Neural progenitor cell (in vitro differentiated cells): ENCODE data around the gene PF4V1. TPM values are rescaled to one million over a fixed set of nuclear protein-coding genes. Genes with fewer than 3 reads are reported as not detected.

Experiments used
- DNase-seq: peaks from one replicate; pipeline ENCODE4 v3.0.0-alpha.2; 2016; ENCODE audit warnings: low spot score
- H2AFZ ChIP-seq: fragments of 200-600 bp; sonication (generic); replicated peaks from 2 replicates; pipeline ENCODE4 v1.6.1; 2016; ENCODE audit warnings: antibody characterized with exemption
- H3F3A ChIP-seq: fragments of 200-600 bp; sonication (generic); 2 replicates; pipeline ENCODE4 v1.6.1; 2016; ENCODE audit warnings: antibody characterized with exemption, low read depth
- H3K27ac ChIP-seq: fragments of 200-600 bp; sonication (generic); 2 replicates; pipeline ENCODE4 v1.5.1; 2016; ENCODE audit warnings: mild to moderate bottlenecking
- H3K27me3 ChIP-seq: fragments of 200-600 bp; sonication (generic); 2 replicates; pipeline ENCODE4 v1.6.1; 2016; ENCODE audit warnings: mild to moderate bottlenecking, moderate library complexity
- H3K36me3 ChIP-seq: fragments of 200-600 bp; sonication (generic); 2 replicates; pipeline ENCODE4 v1.5.1; 2016
- H3K4me1 ChIP-seq: fragments of 200-600 bp; sonication (generic); 2 replicates; pipeline ENCODE4 v1.6.1; 2016; ENCODE audit warnings: mixed run types
- H3K4me2 ChIP-seq: fragments of 200-600 bp; sonication (generic); 2 replicates; pipeline ENCODE4 v1.6.1; 2016
- H3K4me3 ChIP-seq: fragments of 200-600 bp; sonication (generic); 2 replicates; pipeline ENCODE4 v1.5.1; 2016
- H3K79me2 ChIP-seq: fragments of 200-600 bp; sonication (generic); 2 replicates; pipeline ENCODE4 v1.6.1; 2016; ENCODE audit warnings: low read depth
- H3K9ac ChIP-seq: fragments of 200-600 bp; sonication (generic); 2 replicates; pipeline ENCODE4 v1.6.1; 2016
- H3K9me3 ChIP-seq: fragments of 200-600 bp; sonication (generic); 2 replicates; pipeline ENCODE4 v1.5.1; 2016; ENCODE audit warnings: low read depth
- H4K20me1 ChIP-seq: fragments of 200-600 bp; sonication (generic); 2 replicates; pipeline ENCODE4 v1.6.1; 2016; ENCODE audit warnings: low read depth
- H3K27ac Mint-ChIP-seq: 3 replicates; pipeline ENCODE4 v1.8.0; 2021; ENCODE audit warnings: mixed read lengths
- H3K27me3 Mint-ChIP-seq: 2 replicates; pipeline ENCODE4 v1.8.0; 2022; ENCODE audit warnings: low read depth, mild to moderate bottlenecking, inconsistent platforms, moderate library complexity, mixed read lengths; ENCODE audit not compliant: insufficient read depth
- H3K36me3 Mint-ChIP-seq: 3 replicates; pipeline ENCODE4 v1.8.0; 2021; ENCODE audit warnings: mixed read lengths
- H3K4me1 Mint-ChIP-seq: 3 replicates; pipeline ENCODE4 v1.8.0; 2021; ENCODE audit warnings: mixed read lengths
- H3K4me3 Mint-ChIP-seq: 3 replicates; pipeline ENCODE4 v1.8.0; 2021; ENCODE audit warnings: mild to moderate bottlenecking, moderate library complexity, mixed read lengths
- H3K9me3 Mint-ChIP-seq: 3 replicates; pipeline ENCODE4 v1.8.0; 2020; ENCODE audit warnings: mixed read lengths
- CTCF ChIP-seq: fragments of 200-600 bp; sonication (generic); IDR thresholded peaks from 2 replicates; pipeline ENCODE4 v1.5.1; 2017; ENCODE audit warnings: antibody characterized with exemption, mild to moderate bottlenecking
- EZH2 ChIP-seq: fragments of 200-600 bp; sonication (generic); IDR thresholded peaks from 2 replicates; pipeline ENCODE4 v1.6.1; 2017; ENCODE audit warnings: antibody characterized with exemption, mild to moderate bottlenecking, moderate library complexity
- EZH2phosphoT487 ChIP-seq: fragments of 200-600 bp; sonication (generic); IDR thresholded peaks from 2 replicates; pipeline ENCODE4 v1.6.1; 2017; ENCODE audit warnings: antibody characterized with exemption
- total RNA-seq: library from RNA; depleted of rRNA; stranded (reverse); fragments of >200 nt; gene quantifications from 2 replicates; pipeline ENCODE4 v1.2.3, GENCODE V29; 2015; ENCODE audit warnings: low replicate concordance

The PF4V1 gene
- total RNA-seq, 1 donor from 2014 or later, result not detected

DNA sequence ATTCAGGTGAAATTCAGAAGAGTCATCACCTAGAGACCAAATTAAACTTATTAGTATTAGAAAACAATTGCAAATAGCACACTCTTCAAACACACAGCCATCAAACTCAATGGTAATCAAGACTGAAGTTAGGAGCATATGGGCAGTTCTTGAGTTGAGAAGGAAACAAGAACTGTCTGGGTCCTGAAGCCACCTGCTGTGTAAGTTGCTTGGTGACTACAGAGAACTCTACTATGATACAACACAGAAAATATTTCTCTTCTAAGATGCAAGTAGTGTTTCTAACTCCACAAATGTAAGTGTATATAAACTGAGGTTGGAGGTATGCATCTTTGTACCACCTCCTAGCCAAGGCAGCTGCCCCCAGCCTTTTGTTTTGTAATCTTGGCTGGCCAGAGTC is 325 bp upstream of the PF4V1 start:
- Histone ChIP-seq H3F3A (no peaks in the 10 kb centered on the region), H3K4me2 (peak overlapping the region; percentile 30), H3K79me2 (no peaks in the 10 kb centered on the region), H3K9ac (no peak overlapping the region), H3K4me3 (peak overlapping the region; percentile 3), H3K9me3 (no peaks in the 10 kb centered on the region), H3K4me1 (no peaks in the 10 kb centered on the region), H3K36me3 (no peaks in the 10 kb centered on the region), H3K27me3 (peaks cover 26% of the 10 kb centered on the region), H2AFZ (no peak overlapping the region), H4K20me1 (no peaks in the 10 kb centered on the region), H3K27ac (no peak overlapping the region)
- Mint-ChIP-seq H3K36me3 (no peaks in the 10 kb centered on the region), H3K9me3 (no peaks in the 10 kb centered on the region), H3K4me3 (no peak overlapping the region), H3K4me1 (no peaks in the 10 kb centered on the region), H3K27ac (no peak overlapping the region), H3K27me3 (peaks cover 2% of the 10 kb centered on the region)
- no peak for DNase-seq
- no peak for TF ChIP-seq EZH2
- no peak for TF ChIP-seq CTCF
- TF ChIP-seq EZH2phosphoT487, result no peak

DNA sequence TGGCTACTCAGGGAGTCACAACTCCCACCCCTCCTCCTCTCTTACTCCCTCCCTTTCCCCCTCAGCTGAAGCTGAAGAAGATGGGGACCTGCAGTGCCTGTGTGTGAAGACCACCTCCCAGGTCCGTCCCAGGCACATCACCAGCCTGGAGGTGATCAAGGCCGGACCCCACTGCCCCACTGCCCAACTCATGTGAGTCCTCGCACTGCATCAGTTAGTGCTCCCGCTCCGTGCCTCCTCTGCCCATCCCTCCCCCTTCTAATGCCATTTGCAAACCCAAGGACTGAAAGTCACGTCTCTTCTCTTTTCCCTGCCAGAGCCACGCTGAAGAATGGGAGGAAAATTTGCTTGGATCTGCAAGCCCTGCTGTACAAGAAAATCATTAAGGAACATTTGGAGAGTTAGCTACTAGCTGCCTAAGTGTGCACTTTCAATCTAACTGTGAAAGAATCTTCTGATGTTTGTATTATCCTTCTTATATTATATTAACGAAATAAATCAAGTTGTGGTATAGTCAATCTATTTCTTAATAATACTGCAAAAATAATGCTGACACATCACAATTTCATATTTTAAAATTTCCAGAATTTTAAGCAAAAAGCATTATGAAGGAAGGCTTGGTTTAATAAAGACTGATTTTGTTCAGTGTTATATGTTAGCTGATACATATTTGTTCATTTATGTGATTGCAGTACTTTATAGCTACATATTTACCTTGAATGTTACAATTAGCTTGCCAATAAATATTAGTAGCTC is 800 bp downstream of the PF4V1 start:
- Histone ChIP-seq H3F3A (no peaks in the 10 kb centered on the region), H3K36me3 (no peaks in the 10 kb centered on the region), H2AFZ (no peak overlapping the region), H3K9me3 (no peaks in the 10 kb centered on the region), H3K79me2 (no peaks in the 10 kb centered on the region), H3K4me1 (no peaks in the 10 kb centered on the region), H3K27ac (no peak overlapping the region), H3K4me2 (peak overlapping the region; percentile 30), H3K9ac (no peak overlapping the region), H3K4me3 (peak overlapping the region; percentile 3), H4K20me1 (no peaks in the 10 kb centered on the region), H3K27me3 (peaks cover 26% of the 10 kb centered on the region)
- no peaks in the 10 kb centered on the region for H3K27me3 Mint-ChIP-seq
- no peaks in the 10 kb centered on the region for H3K4me1 Mint-ChIP-seq
- H3K9me3 Mint-ChIP-seq, result no peaks in the 10 kb centered on the region
- H3K27ac Mint-ChIP-seq, result peak overlapping the region; percentile 53
- TF ChIP-seq EZH2, result no peak
- no peaks in the 10 kb centered on the region for H3K36me3 Mint-ChIP-seq
- DNase-seq, result no peak
- no peak overlapping the region for H3K4me3 Mint-ChIP-seq

- H3K4me1 Mint-ChIP-seq, result no peaks in the 10 kb centered on the region
- H3F3A ChIP-seq, result no peaks in the 10 kb centered on the region
Measured at GRCh38 chr4:73855406-73855805, 2.3 kb downstream of the PF4V1 start.

More at GRCh38 chr4:73855406-73855805, 2.3 kb downstream of the PF4V1 start:
- H3K27me3 ChIP-seq, result peaks cover 26% of the 10 kb centered on the region
- no peak overlapping the region for H3K27ac ChIP-seq
- Mint-ChIP-seq H3K4me3 (no peak overlapping the region), H3K9me3 (no peaks in the 10 kb centered on the region), H3K27ac (no peak overlapping the region), H3K36me3 (no peaks in the 10 kb centered on the region), H3K27me3 (no peaks in the 10 kb centered on the region)
- no peak overlapping the region for H2AFZ ChIP-seq
- H3K4me2 ChIP-seq, result no peak overlapping the region
- peaks cover 3% of the 10 kb centered on the region for H3K4me1 ChIP-seq
- H3K9ac ChIP-seq, result no peak overlapping the region
- no peaks in the 10 kb centered on the region for H3K36me3 ChIP-seq
- no peaks in the 10 kb centered on the region for H4K20me1 ChIP-seq
- no peak for DNase-seq
- H3K79me2 ChIP-seq, result no peaks in the 10 kb centered on the region
- TF ChIP-seq EZH2phosphoT487 (no peak), CTCF (no peak), EZH2 (no peak)
- H3K9me3 ChIP-seq, result no peaks in the 10 kb centered on the region
- no peak overlapping the region for H3K4me3 ChIP-seq
